NB4 (cell line): ENCODE data around the gene ZNF680.

Experiments used
- DNase-seq: peaks from one replicate; pipeline ENCODE4 v3.0.0; 2010; ENCODE audit warnings: low read depth
- H3K4me3 ChIP-seq: one replicate; pipeline ENCODE4 v1.5.1; 2011; ENCODE audit warnings: mild to moderate bottlenecking, low read depth, low read length, moderate library complexity
- CTCF ChIP-seq: IDR thresholded peaks from one replicate; pipeline ENCODE4 v1.5.1; 2012; ENCODE audit warnings: low read depth, low read length
- MAX ChIP-seq: IDR thresholded peaks from 2 replicates; pipeline ENCODE4 v1.6.1; 2011; ENCODE audit warnings: low read depth, low read length
- MYC ChIP-seq: IDR thresholded peaks from 2 replicates; pipeline ENCODE4 v1.6.1; 2011; ENCODE audit warnings: low read depth, low read length
- POLR2A ChIP-seq: IDR thresholded peaks from 2 replicates; pipeline ENCODE4 v1.6.1; 2011; ENCODE audit warnings: mild to moderate bottlenecking; ENCODE audit not compliant: insufficient read length; ENCODE audit errors: extremely low read depth

Gene ZNF680

GRCh38 chr7:64544010-64544409 lies 18.9 kb downstream of the ZNF680 start:
- H3K4me3 ChIP-seq = no peak overlapping the region
- DNase-seq = no peak
- TF ChIP-seq MAX (no peak), POLR2A (no peak), MYC (no peak), CTCF (no peak)

GRCh38 chr7:64541438-64542359 lies 21.2 kb downstream of the ZNF680 start:
- peak; percentile 90 for DNase-seq
- H3K4me3 ChIP-seq = no peak overlapping the region
- TF ChIP-seq CTCF (no peak), POLR2A (no peak), MYC (no peak), MAX (no peak)

- no peak for TF ChIP-seq CTCF
- TF ChIP-seq MAX = no peak
- no peak for TF ChIP-seq POLR2A
- TF ChIP-seq MYC = no peak
- no peak for DNase-seq
- H3K4me3 ChIP-seq = no peak overlapping the region
Observed at GRCh38 chr7:64533756-64534155, 29.1 kb downstream of the ZNF680 start.

GRCh38 chr7:64528770-64529169 lies 34.1 kb downstream of the ZNF680 start:
- no peak overlapping the region for H3K4me3 ChIP-seq
- DNase-seq = no peak
- no peak for TF ChIP-seq POLR2A
- no peak for TF ChIP-seq MAX
- no peak for TF ChIP-seq MYC
- TF ChIP-seq CTCF = no peak

GRCh38 chr7:64521409-64521984 lies 41.4 kb downstream of the ZNF680 start:
- no peak for DNase-seq
- no peak overlapping the region for H3K4me3 ChIP-seq
- TF ChIP-seq CTCF = no peak
- no peak for TF ChIP-seq MYC
- no peak for TF ChIP-seq POLR2A
- TF ChIP-seq MAX = no peak
